HepG2 (cell line): ENCODE data around the gene CDK2. TPM values are rescaled to one million over a fixed set of nuclear protein-coding genes. Genes with fewer than 3 reads are reported as not detected.
A peak's percentile ranks its signal among the peaks of the same experiment; 100 is the strongest.

Experiments used
- ATAC-seq: fragments of 200-7000 bp; cut with Tn5 transposase; 3 replicates; pipeline ENCODE4 v1.9.1; 2020; ENCODE audit warnings: mild to moderate bottlenecking, moderate library complexity
- BruUV-seq: library from RNA; stranded (reverse); fragments of 400-500 nt; replicated peaks from 2 replicates; lab custom pipeline; 2021; lab: Mats Ljungman, UMichigan
- CTCF ChIA-PET: fragments of 300-600 bp; formaldehyde crosslinking; extraction: SDS; loops from one replicate; lab custom pipeline; 2021; ENCODE audit warnings: low total read pairs, inconsistent platforms, low intra/inter-chr PET ratio; lab: Yijun Ruan, JAX
- POLR2A ChIA-PET: fragments of 350-600 bp; sonication (Branson Sonifier 250); formaldehyde crosslinking; loops from one replicate; lab custom pipeline; 2020; ENCODE audit warnings: antibody characterized with exemption, inconsistent platforms; lab: Yijun Ruan, JAX
- DNase-seq: peaks from one replicate; pipeline ENCODE4 v3.0.0-alpha.2; 2015; ENCODE audit warnings: low spot score
- FAIRE-seq: peaks from 3 replicates; lab custom pipeline; 2011; peaks lifted over from hg19 to GRCh38; lab: Jason Lieb, UNC
- H2AFZ ChIP-seq: one replicate; pipeline ENCODE4 v1.6.1; 2011; ENCODE audit warnings: low read length, inconsistent platforms
- H3K27ac ChIP-seq: fragments of 300-600 bp; 3 replicates; pipeline ENCODE4 v1.8.0; 2011; ENCODE audit warnings: mixed run types, mild to moderate bottlenecking, mixed read lengths, low read length, inconsistent platforms; ENCODE audit not compliant: insufficient read depth; ENCODE audit errors: extremely low read length
- H3K27me3 ChIP-seq, 2 experiments: fragments of 200-600 bp in 1 of 2; 2 replicates in 1 of 2; 3 replicates in 1 of 2; pipeline versions ENCODE4 v1.6.0 to v1.8.0; 2011; ENCODE audit warnings: low read length in 2 of 2, mild to moderate bottlenecking in 2 of 2, moderate library complexity in 2 of 2, inconsistent platforms in 1 of 2; ENCODE audit not compliant: insufficient read depth in 2 of 2, control insufficient read depth in 1 of 2
- H3K36me3 ChIP-seq, 2 experiments: fragments of 200-600 bp in 1 of 2; replicated peaks in 1 of 2; 2 replicates in 1 of 2; 3 replicates in 1 of 2; pipeline versions ENCODE4 v1.5.1 to v1.8.0; 2011; ENCODE audit warnings: low read length in 2 of 2, inconsistent platforms in 1 of 2; ENCODE audit not compliant: insufficient read depth in 2 of 2, control insufficient read depth in 1 of 2
- H3K4me1 ChIP-seq: 2 replicates; pipeline ENCODE4 v1.5.1; 2012; ENCODE audit warnings: low read length, inconsistent platforms; ENCODE audit not compliant: insufficient read depth
- H3K4me2 ChIP-seq: 2 replicates; pipeline ENCODE4 v1.6.0; 2011; ENCODE audit warnings: low read depth, low read length, inconsistent platforms
- H3K4me3 ChIP-seq, 3 experiments: fragments of 200-600 bp in 1 of 3; sonication (generic), shearing (Covaris generic) in 1 of 3; replicated peaks in 1 of 3; 2 replicates each; pipeline ENCODE4 v1.5.1; 2011 to 2016; ENCODE audit warnings: low read length in 3 of 3, inconsistent platforms in 2 of 3, low read depth in 2 of 3, mild to moderate bottlenecking in 2 of 3, control low read depth in 1 of 3, mixed read lengths in 1 of 3; ENCODE audit not compliant: insufficient read depth in 1 of 3
- H3K79me2 ChIP-seq: one replicate; pipeline ENCODE4 v1.6.1; 2011; ENCODE audit warnings: low read length, inconsistent platforms; ENCODE audit not compliant: insufficient read depth
- H3K9ac ChIP-seq: 2 replicates; pipeline ENCODE4 v1.6.0; 2011; ENCODE audit warnings: mild to moderate bottlenecking, low read depth, low read length, inconsistent platforms; ENCODE audit not compliant: insufficient read depth
- H3K9me3 ChIP-seq: 2 replicates; pipeline ENCODE4 v1.5.1; 2012; ENCODE audit warnings: mild to moderate bottlenecking, low read length
- H4K20me1 ChIP-seq: 2 replicates; pipeline ENCODE4 v1.6.0; 2011; ENCODE audit warnings: inconsistent platforms, mild to moderate bottlenecking, low read length, moderate library complexity; ENCODE audit not compliant: insufficient read depth
- ESRRA ChIP-seq: sonication (generic); formaldehyde crosslinking; IDR thresholded peaks from 2 replicates; pipeline ENCODE4 v1.5.1; 2020; ENCODE audit warnings: mild to moderate bottlenecking, low read depth, missing genetic modification reagents
- EZH2 ChIP-seq: conservative IDR thresholded peaks from 2 replicates; pipeline ENCODE4 v1.6.1; 2012; ENCODE audit warnings: mild to moderate bottlenecking, low read depth, low read length, moderate library complexity
- NFE2 ChIP-seq: sonication (generic); formaldehyde crosslinking; IDR thresholded peaks from 2 replicates; pipeline ENCODE4 v1.4.0; 2020; ENCODE audit warnings: missing genetic modification reagents
- PCBP1 ChIP-seq: fragments of 200-400 bp; formaldehyde crosslinking; IDR thresholded peaks from 2 replicates; pipeline ENCODE4 v1.6.1; 2017; ENCODE audit warnings: mild to moderate bottlenecking, low read depth, low read length, borderline replicate concordance
- PHB2 ChIP-seq: fragments of 450-650 bp; IDR thresholded peaks from 2 replicates; pipeline ENCODE4 v1.6.1; 2018; ENCODE audit not compliant: partially characterized antibody
- RBFOX2 ChIP-seq: fragments of 200-400 bp; formaldehyde crosslinking; IDR thresholded peaks from 2 replicates; pipeline ENCODE4 v1.6.1; 2017; ENCODE audit warnings: low read depth, mild to moderate bottlenecking, low read length
- RFX5 ChIP-seq: IDR thresholded peaks from 2 replicates; pipeline ENCODE4 v1.6.1; 2011; ENCODE audit warnings: low read depth, low read length, improper control_type of control experiment
- RNF219 ChIP-seq: sonication (generic); formaldehyde crosslinking; IDR thresholded peaks from 2 replicates; pipeline ENCODE4 v1.5.0; 2020; ENCODE audit warnings: mild to moderate bottlenecking, missing genetic modification reagents
- SMYD3 ChIP-seq: sonication (generic); formaldehyde crosslinking; IDR thresholded peaks from 2 replicates; pipeline ENCODE4 v1.8.1; 2023; ENCODE audit warnings: mild to moderate bottlenecking, missing genetic modification reagents
- SNAPC2 ChIP-seq: sonication (generic); formaldehyde crosslinking; IDR thresholded peaks from 2 replicates; pipeline ENCODE4 v1.8.1; 2022; ENCODE audit warnings: mild to moderate bottlenecking, missing genetic modification reagents
- SNRNP70 ChIP-seq: fragments of 200-400 bp; formaldehyde crosslinking; IDR thresholded peaks from 2 replicates; pipeline ENCODE4 v1.6.1; 2017; ENCODE audit warnings: mild to moderate bottlenecking, low read depth, low read length, moderate library complexity
- TARDBP ChIP-seq: sonication (generic); formaldehyde crosslinking; IDR thresholded peaks from 2 replicates; pipeline ENCODE4 v1.8.0; 2022; ENCODE audit warnings: mild to moderate bottlenecking, missing genetic modification reagents
- ZBTB44 ChIP-seq: sonication (generic); formaldehyde crosslinking; IDR thresholded peaks from 2 replicates; pipeline ENCODE4 v1.4.0; 2020; ENCODE audit warnings: missing genetic modification reagents
- ZNF121 ChIP-seq: sonication (generic); formaldehyde crosslinking; IDR thresholded peaks from 2 replicates; pipeline ENCODE4 v1.5.0; 2020; ENCODE audit warnings: mild to moderate bottlenecking, missing genetic modification reagents
- ZNF17 ChIP-seq: sonication (generic); formaldehyde crosslinking; IDR thresholded peaks from 2 replicates; pipeline ENCODE4 v1.5.0; 2020; ENCODE audit warnings: mild to moderate bottlenecking, missing genetic modification reagents
- WGBS: methylation state at CpG from one replicate; pipeline ENCODE4 v1.1.6; 2017; ENCODE audit warnings: low lambda C conversion rate; 5-methylcytosine and 5-hydroxymethylcytosine counted together
- in situ Hi-C: cut with HindIII; loops from 2 replicates; pipeline ENCODE4 v1.10.0; 2017; ENCODE audit warnings: low pct_unique_long_range_greater_than_20kb; ENCODE audit not compliant: extremely low pct_ligation_motif_present
- intact Hi-C: fragments of 100-400 bp; cut with micrococcal nuclease; formaldehyde crosslinking; loops from one replicate; pipeline ENCODE4 v1.10.0; 2022; ENCODE audit not compliant: unreplicated experiment
- polyA plus RNA-seq, 8 experiments: library from polyadenylated mRNA; depleted of rRNA in 3 of 8; stranded (reverse) in 7 of 8; unstranded in 1 of 8; fragments of >200 nt; fragmentation: Illumina TruSeq in 4 of 8; extraction: Trizol in 4 of 8; gene quantifications; 2 replicates each; pipeline versions ENCODE4 v1.2.1 to v1.2.3, GENCODE V29; 2011 to 2016; ENCODE audit warnings: low read depth in 4 of 8, missing spikeins in 1 of 8, mixed read lengths in 1 of 8; ENCODE audit not compliant: insufficient read depth in 1 of 8
- total RNA-seq, 5 experiments: library from RNA; depleted of rRNA; stranded (reverse); fragments of >200 nt; fragmentation: Illumina TruSeq; extraction: Trizol; gene quantifications; 2 replicates each; pipeline ENCODE4 v1.2.3, GENCODE V29; 2016; ENCODE audit warnings: low read depth in 1 of 5

The CDK2 gene
- total and polyA plus RNA-seq, 2 of the 13 experiments (the other 11 are each of a cell fraction or from before 2014, with no cell fraction given) = 47.5 to 52.6 TPM

DNA sequence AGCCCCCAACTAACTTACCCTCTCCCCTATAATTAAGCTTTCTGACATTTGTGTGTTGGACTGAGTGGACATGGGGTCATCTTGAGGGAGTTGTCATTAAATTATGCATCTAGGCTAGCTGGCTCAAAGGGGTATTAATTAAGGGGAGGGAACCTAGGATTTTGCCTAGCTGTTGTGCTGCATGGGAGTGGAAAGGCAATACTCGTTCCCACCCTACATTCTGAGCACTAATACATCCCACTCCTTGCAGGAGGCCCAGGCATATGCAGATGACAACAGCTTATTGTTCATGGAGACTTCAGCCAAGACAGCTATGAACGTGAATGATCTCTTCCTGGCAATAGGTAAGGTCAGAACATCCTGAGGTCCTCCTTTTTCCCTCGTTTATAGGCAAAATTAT is 24.5 kb downstream of the CDK2 start:
- H3K79me2 ChIP-seq = no peaks in the 10 kb centered on the region
- WGBS = 94% methylated on average over 3 of the region's 3 CpGs
- intact Hi-C loops = no loop called here
- TF ChIP-seq RFX5 (no peak), RBFOX2 (no peak), EZH2 (no peak), SNRNP70 (no peak), PHB2 (no peak), SNAPC2 (CRISPR knock-in tag) (no peak), TARDBP (no peak), ZNF121 (CRISPR knock-in tag) (no peak)
- TF ChIP-seq, all 625 proteins: peak for 0
- no peaks in the 10 kb centered on the region for H3K27me3 ChIP-seq
- FAIRE-seq (no peak), DNase-seq (no peak), ATAC-seq (no peak)
- H3K27ac ChIP-seq = no peak overlapping the region
- H4K20me1 ChIP-seq = no peaks in the 10 kb centered on the region
- no peak overlapping the region for H3K4me3 ChIP-seq
- in situ Hi-C loops = no loop called here
- no TSS peak for BruUV-seq
- peaks cover 13% of the 10 kb centered on the region for H3K4me1 ChIP-seq
- H3K4me2 ChIP-seq = no peak overlapping the region
- H2AFZ ChIP-seq = no peak overlapping the region
- no peaks in the 10 kb centered on the region for H3K9me3 ChIP-seq
- H3K36me3 ChIP-seq = peaks cover 19 to 48% of the 10 kb centered on the region in 2 experiments
- no peak overlapping the region for H3K9ac ChIP-seq
- ChIA-PET CTCF (no interaction called here), POLR2A (interaction anchor here (1.4 kb wide), 1 partner anchor 17 kb away, joined by 8 read pairs; the partner anchor contains the start of gene RAB5B)

- ChIA-PET POLR2A (interaction anchor here (0.8 to 1.2 kb wide), 2 partner anchors 17 to 66 kb away, joined by 3 read pairs; no protein-coding TSS in a partner anchor), CTCF (no interaction called here)
- in situ Hi-C loops (no loop called here), intact Hi-C loops (no loop called here)
- BruUV-seq = TSS peak; percentile 22
- FAIRE-seq (no peak), DNase-seq (no peak), ATAC-seq (no peak)
- no peak overlapping the region for H3K9ac ChIP-seq
- WGBS = 98% methylated on average over 4 of the region's 4 CpGs
- no peaks in the 10 kb centered on the region for H3K9me3 ChIP-seq
- H3K4me2 ChIP-seq = no peak overlapping the region
- H4K20me1 ChIP-seq = no peaks in the 10 kb centered on the region
- peaks cover 26% of the 10 kb centered on the region for H3K4me1 ChIP-seq
- peaks cover 18 to 48% of the 10 kb centered on the region in 2 experiments for H3K36me3 ChIP-seq
- H3K27me3 ChIP-seq = peaks cover 0 to 3% of the 10 kb centered on the region in 2 experiments; a peak in 1 of 5 replicates
- peaks cover 11% of the 10 kb centered on the region for H3K79me2 ChIP-seq
- no peak overlapping the region for H2AFZ ChIP-seq
- no peak overlapping the region for H3K27ac ChIP-seq
- H3K4me3 ChIP-seq = no peak overlapping the region
- TF ChIP-seq RNF219 (CRISPR knock-in tag) (no peak), EZH2 (no peak), ZNF17 (CRISPR knock-in tag) (no peak), SMYD3 (CRISPR knock-in tag) (no peak), NFE2 (no peak), PCBP1 (no peak), ZBTB44 (CRISPR knock-in tag) (no peak), ESRRA (CRISPR knock-in tag) (no peak)
Measured at GRCh38 chr12:55993230-55993853, 26.7 kb downstream of the CDK2 start.
